Measurements from ENCODE around the gene NF1. TPM values are rescaled to one million over a fixed set of nuclear protein-coding genes. Genes with fewer than 3 reads are reported as not detected.
"Not testable (repeated sequence)": the region's sequence is repeated elsewhere in the genome, so short reads cannot be mapped to it uniquely, and the experiment has no call there.

NF1 gene
- total RNA-seq = 10 to 100 TPM; 27.6 to 44.4 TPM

- peak within 1 kb of the TSS; percentile 97 for H3K4me3 Mint-ChIP-seq
- H3K27me3 Mint-ChIP-seq = no peaks in the 10 kb centered on the region
- peaks cover 8% of the 10 kb centered on the region for H3K36me3 Mint-ChIP-seq (ENCODE audit: low read depth)
- peak within 1 kb of the TSS; percentile 97 for H3K27ac Mint-ChIP-seq
- peaks cover 13% of the 10 kb centered on the region for H3K4me1 Mint-ChIP-seq
- no peaks in the 10 kb centered on the region for H3K9me3 Mint-ChIP-seq
- peak; percentile 90 for ATAC-seq (replicated peaks)
Measured at GRCh38 chr17:31094600-31095235, at the start of gene NF1. TSS of gene NF1 (plus strand) at chr17:31094977. CDS start at chr17:31095310, 333 bp downstream.

- not testable (repeated sequence) for H3K4me1 Mint-ChIP-seq; H3K36me3 Mint-ChIP-seq (ENCODE audit: low read depth); H3K9me3 Mint-ChIP-seq; H3K27me3 Mint-ChIP-seq; ATAC-seq (replicated peaks); H3K27ac Mint-ChIP-seq; H3K4me3 Mint-ChIP-seq
Measured at GRCh38 chr17:31046856-31047425, 47.8 kb upstream of the NF1 start.

GRCh38 chr17:31048142-31048541, 46.6 kb upstream of the NF1 start:
- no peaks in the 10 kb centered on the region for H3K9me3 Mint-ChIP-seq
- H3K27me3 Mint-ChIP-seq = no peaks in the 10 kb centered on the region
- no peaks in the 10 kb centered on the region for H3K36me3 Mint-ChIP-seq (ENCODE audit: low read depth)
- H3K4me3 Mint-ChIP-seq = no peak overlapping the region
- ATAC-seq (replicated peaks) = no peak
- no peaks in the 10 kb centered on the region for H3K4me1 Mint-ChIP-seq
- H3K27ac Mint-ChIP-seq = no peak overlapping the region

- no peak overlapping the region for H3K4me3 Mint-ChIP-seq
- ATAC-seq (replicated peaks) = no peak
- no peaks in the 10 kb centered on the region for H3K36me3 Mint-ChIP-seq (ENCODE audit: low read depth)
- no peaks in the 10 kb centered on the region for H3K9me3 Mint-ChIP-seq
- H3K27ac Mint-ChIP-seq = no peak overlapping the region
- H3K27me3 Mint-ChIP-seq = no peaks in the 10 kb centered on the region
- no peaks in the 10 kb centered on the region for H3K4me1 Mint-ChIP-seq
Measured at GRCh38 chr17:31048780-31049179, 46.0 kb upstream of the NF1 start.

- Mint-ChIP-seq H3K36me3 (ENCODE audit: low read depth) (no peaks in the 10 kb centered on the region), H3K4me1 (no peaks in the 10 kb centered on the region), H3K27me3 (no peaks in the 10 kb centered on the region), H3K4me3 (no peak overlapping the region), H3K9me3 (no peaks in the 10 kb centered on the region), H3K27ac (no peak overlapping the region)
- ATAC-seq (replicated peaks) = no peak
Measured at GRCh38 chr17:31050948-31051347, 43.8 kb upstream of the NF1 start.

GRCh38 chr17:31051506-31051905, 43.3 kb upstream of the NF1 start:
- no peak for ATAC-seq (replicated peaks)
- Mint-ChIP-seq H3K4me1 (no peaks in the 10 kb centered on the region), H3K27me3 (no peaks in the 10 kb centered on the region), H3K36me3 (ENCODE audit: low read depth) (no peaks in the 10 kb centered on the region), H3K9me3 (no peaks in the 10 kb centered on the region), H3K4me3 (no peak overlapping the region), H3K27ac (no peak overlapping the region)

- Mint-ChIP-seq H3K36me3 (ENCODE audit: low read depth) (no peaks in the 10 kb centered on the region), H3K4me1 (no peaks in the 10 kb centered on the region), H3K9me3 (no peaks in the 10 kb centered on the region), H3K27ac (no peak overlapping the region), H3K27me3 (no peaks in the 10 kb centered on the region), H3K4me3 (no peak overlapping the region)
- ATAC-seq (replicated peaks) = peak; percentile 42
Measured at GRCh38 chr17:31052187-31052889, 42.4 kb upstream of the NF1 start.

GRCh38 chr17:31053071-31053470, 41.7 kb upstream of the NF1 start:
- Mint-ChIP-seq H3K9me3 (no peaks in the 10 kb centered on the region), H3K4me1 (no peaks in the 10 kb centered on the region), H3K36me3 (ENCODE audit: low read depth) (no peaks in the 10 kb centered on the region), H3K27ac (no peak overlapping the region), H3K27me3 (no peaks in the 10 kb centered on the region), H3K4me3 (no peak overlapping the region)
- ATAC-seq (replicated peaks) = no peak

- H3K4me1 Mint-ChIP-seq = no peaks in the 10 kb centered on the region
- H3K27ac Mint-ChIP-seq = no peak overlapping the region
- no peak overlapping the region for H3K4me3 Mint-ChIP-seq
- ATAC-seq (replicated peaks) = no peak
- H3K9me3 Mint-ChIP-seq = no peaks in the 10 kb centered on the region
- no peaks in the 10 kb centered on the region for H3K36me3 Mint-ChIP-seq (ENCODE audit: low read depth)
- no peaks in the 10 kb centered on the region for H3K27me3 Mint-ChIP-seq
Measured at GRCh38 chr17:31054761-31055160, 40.0 kb upstream of the NF1 start.

GRCh38 chr17:31058976-31059375, 35.8 kb upstream of the NF1 start:
- no peak overlapping the region for H3K4me3 Mint-ChIP-seq
- H3K27ac Mint-ChIP-seq = no peak overlapping the region
- H3K36me3 Mint-ChIP-seq (ENCODE audit: low read depth) = no peaks in the 10 kb centered on the region
- no peak for ATAC-seq (replicated peaks)
- no peaks in the 10 kb centered on the region for H3K9me3 Mint-ChIP-seq
- H3K4me1 Mint-ChIP-seq = no peaks in the 10 kb centered on the region
- no peaks in the 10 kb centered on the region for H3K27me3 Mint-ChIP-seq

GRCh38 chr17:31060791-31061550, 33.8 kb upstream of the NF1 start:
- H3K4me3 Mint-ChIP-seq = no peak overlapping the region
- H3K27me3 Mint-ChIP-seq = no peaks in the 10 kb centered on the region
- H3K36me3 Mint-ChIP-seq (ENCODE audit: low read depth) = no peaks in the 10 kb centered on the region
- ATAC-seq (replicated peaks) = no peak
- no peaks in the 10 kb centered on the region for H3K9me3 Mint-ChIP-seq
- H3K4me1 Mint-ChIP-seq = no peaks in the 10 kb centered on the region
- H3K27ac Mint-ChIP-seq = no peak overlapping the region

GRCh38 chr17:31061678-31062077, 33.1 kb upstream of the NF1 start:
- Mint-ChIP-seq H3K27ac (no peak overlapping the region), H3K4me3 (no peak overlapping the region), H3K27me3 (no peaks in the 10 kb centered on the region), H3K9me3 (no peaks in the 10 kb centered on the region), H3K36me3 (ENCODE audit: low read depth) (no peaks in the 10 kb centered on the region), H3K4me1 (no peaks in the 10 kb centered on the region)
- peak; percentile 42 for ATAC-seq (replicated peaks)

- H3K4me1 Mint-ChIP-seq = no peaks in the 10 kb centered on the region
- H3K27ac Mint-ChIP-seq = no peak overlapping the region
- H3K27me3 Mint-ChIP-seq = no peaks in the 10 kb centered on the region
- ATAC-seq (replicated peaks) = no peak
- no peaks in the 10 kb centered on the region for H3K36me3 Mint-ChIP-seq (ENCODE audit: low read depth)
- H3K4me3 Mint-ChIP-seq = no peak overlapping the region
- H3K9me3 Mint-ChIP-seq = no peaks in the 10 kb centered on the region
Measured at GRCh38 chr17:31062346-31062745, 32.4 kb upstream of the NF1 start.

GRCh38 chr17:31064707-31065106, 30.1 kb upstream of the NF1 start:
- H3K4me1 Mint-ChIP-seq = no peaks in the 10 kb centered on the region
- H3K27me3 Mint-ChIP-seq = no peaks in the 10 kb centered on the region
- H3K36me3 Mint-ChIP-seq (ENCODE audit: low read depth) = no peaks in the 10 kb centered on the region
- no peak overlapping the region for H3K27ac Mint-ChIP-seq
- no peak for ATAC-seq (replicated peaks)
- H3K4me3 Mint-ChIP-seq = no peak overlapping the region
- no peaks in the 10 kb centered on the region for H3K9me3 Mint-ChIP-seq
